ACC112 (cell line): ENCODE measurements around the gene GRIP1.

Source experiments
- H2AFZ ChIP-seq: fragments of 200-600 bp; sonication (generic); one replicate; pipeline ENCODE4 v1.6.0; 2017; ENCODE audit warnings: antibody characterized with exemption, low read length; ENCODE audit not compliant: unreplicated experiment
- H3K27ac ChIP-seq: fragments of 200-600 bp; sonication (generic); 2 replicates; pipeline ENCODE4 v1.5.1; 2014; ENCODE audit warnings: low read depth, mild to moderate bottlenecking, antibody characterized with exemption, low read length, moderate library complexity
- H3K27me3 ChIP-seq: fragments of 200-600 bp; sonication (generic); 2 replicates; pipeline ENCODE4 v1.6.1; 2014; ENCODE audit warnings: mild to moderate bottlenecking, antibody characterized with exemption, low read length, moderate library complexity, mixed read lengths; ENCODE audit not compliant: insufficient read depth
- H3K36me3 ChIP-seq: fragments of 200-600 bp; sonication (generic); 2 replicates; pipeline ENCODE4 v1.6.1; 2016; ENCODE audit warnings: mild to moderate bottlenecking, antibody characterized with exemption, low read length, moderate library complexity, mixed read lengths; ENCODE audit not compliant: insufficient read depth
- H3K4me1 ChIP-seq: fragments of 200-600 bp; sonication (generic); one replicate; pipeline ENCODE4 v1.6.1; 2016; ENCODE audit warnings: low read length, mixed read lengths; ENCODE audit not compliant: insufficient read depth, unreplicated experiment, control insufficient read depth
- H3K4me3 ChIP-seq: fragments of 200-600 bp; sonication (generic); 2 replicates; pipeline ENCODE4 v1.5.1; 2014; ENCODE audit warnings: mild to moderate bottlenecking, low read depth, low read length
- H3K79me2 ChIP-seq: fragments of 200-600 bp; sonication (generic); one replicate; pipeline ENCODE4 v1.6.0; 2016; ENCODE audit warnings: low read length; ENCODE audit not compliant: control insufficient read depth, unreplicated experiment, insufficient read depth

Gene GRIP1

GRCh38 chr12:66640691-66641460 lies 38.0 kb downstream of the GRIP1 start:
- no peaks in the 10 kb centered on the region for H3K79me2 ChIP-seq
- H3K27ac ChIP-seq = no peak overlapping the region
- no peaks in the 10 kb centered on the region for H3K4me1 ChIP-seq
- no peaks in the 10 kb centered on the region for H3K36me3 ChIP-seq
- H3K27me3 ChIP-seq = no peaks in the 10 kb centered on the region; the same call in 1 of the 2 replicates
- H2AFZ ChIP-seq = no peak overlapping the region
- no peak overlapping the region for H3K4me3 ChIP-seq

GRCh38 chr12:66638666-66639065 lies 40.2 kb downstream of the GRIP1 start:
- Histone ChIP-seq H3K36me3 (no peaks in the 10 kb centered on the region), H3K27me3 (no peaks in the 10 kb centered on the region; the same call in 1 of the 2 replicates), H3K4me1 (no peaks in the 10 kb centered on the region), H3K4me3 (no peak overlapping the region), H3K27ac (no peak overlapping the region), H3K79me2 (no peaks in the 10 kb centered on the region), H2AFZ (no peak overlapping the region)

GRCh38 chr12:66637699-66638301 lies 41.1 kb downstream of the GRIP1 start:
- Histone ChIP-seq H3K27ac (no peak overlapping the region), H2AFZ (no peak overlapping the region), H3K4me1 (no peaks in the 10 kb centered on the region), H3K4me3 (no peak overlapping the region), H3K27me3 (no peaks in the 10 kb centered on the region; the same call in 1 of the 2 replicates), H3K79me2 (no peaks in the 10 kb centered on the region), H3K36me3 (no peaks in the 10 kb centered on the region)

GRCh38 chr12:66636771-66637170 lies 42.1 kb downstream of the GRIP1 start:
- H3K27me3 ChIP-seq = no peaks in the 10 kb centered on the region; the same call in 1 of the 2 replicates
- no peak overlapping the region for H3K27ac ChIP-seq
- H2AFZ ChIP-seq = no peak overlapping the region
- no peaks in the 10 kb centered on the region for H3K79me2 ChIP-seq
- no peak overlapping the region for H3K4me3 ChIP-seq
- H3K36me3 ChIP-seq = no peaks in the 10 kb centered on the region
- no peaks in the 10 kb centered on the region for H3K4me1 ChIP-seq

GRCh38 chr12:66633676-66634075 lies 45.2 kb downstream of the GRIP1 start:
- no peak overlapping the region for H2AFZ ChIP-seq
- no peak overlapping the region for H3K27ac ChIP-seq
- H3K27me3 ChIP-seq = no peaks in the 10 kb centered on the region

GRCh38 chr12:66629138-66629870 lies 49.6 kb downstream of the GRIP1 start:
- no peak overlapping the region for H3K27ac ChIP-seq
- no peaks in the 10 kb centered on the region for H3K4me1 ChIP-seq
- H3K27me3 ChIP-seq = no peaks in the 10 kb centered on the region

More at GRCh38 chr12:66633676-66634075, 45.2 kb downstream of the GRIP1 start:
- Histone ChIP-seq H3K79me2 (no peaks in the 10 kb centered on the region), H3K36me3 (no peaks in the 10 kb centered on the region), H3K4me1 (no peaks in the 10 kb centered on the region), H3K4me3 (no peak overlapping the region)

GRCh38 chr12:66627988-66628317 lies 50.9 kb downstream of the GRIP1 start:
- Histone ChIP-seq H3K4me1 (no peaks in the 10 kb centered on the region), H3K4me3 (no peak overlapping the region), H3K79me2 (no peaks in the 10 kb centered on the region), H2AFZ (no peak overlapping the region), H3K36me3 (no peaks in the 10 kb centered on the region), H3K27ac (no peak overlapping the region), H3K27me3 (no peaks in the 10 kb centered on the region)

More at GRCh38 chr12:66629138-66629870, 49.6 kb downstream of the GRIP1 start:
- no peaks in the 10 kb centered on the region for H3K79me2 ChIP-seq
- H3K36me3 ChIP-seq = no peaks in the 10 kb centered on the region
- H2AFZ ChIP-seq = no peak overlapping the region
- no peak overlapping the region for H3K4me3 ChIP-seq

- Histone ChIP-seq H2AFZ (no peak overlapping the region), H3K4me1 (no peaks in the 10 kb centered on the region), H3K36me3 (no peaks in the 10 kb centered on the region), H3K4me3 (no peak overlapping the region), H3K27me3 (no peaks in the 10 kb centered on the region), H3K79me2 (no peaks in the 10 kb centered on the region), H3K27ac (no peak overlapping the region)
Measured at GRCh38 chr12:66627270-66627987, 51.4 kb downstream of the GRIP1 start.

GRCh38 chr12:66624806-66625205 lies 54.1 kb downstream of the GRIP1 start:
- no peaks in the 10 kb centered on the region for H3K79me2 ChIP-seq
- no peak overlapping the region for H3K4me3 ChIP-seq
- no peak overlapping the region for H3K27ac ChIP-seq
- H3K4me1 ChIP-seq = no peaks in the 10 kb centered on the region
- H3K36me3 ChIP-seq = no peaks in the 10 kb centered on the region
- no peaks in the 10 kb centered on the region for H3K27me3 ChIP-seq
- H2AFZ ChIP-seq = no peak overlapping the region

- no peaks in the 10 kb centered on the region for H3K27me3 ChIP-seq
- no peak overlapping the region for H2AFZ ChIP-seq
- no peak overlapping the region for H3K4me3 ChIP-seq
- H3K4me1 ChIP-seq = no peaks in the 10 kb centered on the region
- no peaks in the 10 kb centered on the region for H3K79me2 ChIP-seq
- no peak overlapping the region for H3K27ac ChIP-seq
- no peaks in the 10 kb centered on the region for H3K36me3 ChIP-seq
Measured at GRCh38 chr12:66623455-66623854, 55.4 kb downstream of the GRIP1 start.
